Adrenal gland (tissue), 12 donors: ENCODE results near the gene SHC4. TPM values are rescaled to one million over a fixed set of nuclear protein-coding genes. Genes with fewer than 3 reads are reported as not detected.

Source experiments
- DNase-seq, 7 donors: peaks; one replicate each; pipeline ENCODE4 v3.0.0-alpha.2; 2019 to 2020
- H3K27ac ChIP-seq, 5 donors: fragments of 200-600 bp; sonication (generic) in 4 of 5; 1 replicate in 3 of 5; 2 replicates in 2 of 5; pipeline versions ENCODE4 v1.5.1 to v1.8.0; 2016 to 2020; ENCODE audit warnings: mild to moderate bottlenecking in 1 of 5
- H3K27me3 ChIP-seq: fragments of 200-600 bp; 2 replicates; pipeline ENCODE4 v1.8.0; 2021
- H3K36me3 ChIP-seq, 2 donors: fragments of 200-600 bp; replicated peaks in 1 of 2; 1 replicate in 1 of 2; 2 replicates in 1 of 2; pipeline versions ENCODE4 v1.5.1 to v1.8.0; 2018 to 2022
- H3K4me1 ChIP-seq, 2 donors: fragments of 200-600 bp; replicated peaks in 1 of 2; 1 replicate in 1 of 2; 2 replicates in 1 of 2; pipeline versions ENCODE4 v1.5.1 to v1.8.0; 2018 to 2021
- H3K4me3 ChIP-seq, 4 donors: fragments of 200-600 bp; sonication (generic) in 3 of 4; one replicate each; pipeline ENCODE4 v1.5.1; 2016 to 2018
- H3K9me3 ChIP-seq, 3 donors: fragments of 200-600 bp; sonication (generic) in 1 of 3; replicated peaks in 1 of 3; 1 replicate in 2 of 3; 2 replicates in 1 of 3; pipeline versions ENCODE4 v1.5.1 to v1.8.0; 2016 to 2021
- POLR2A ChIP-seq, 2 donors: fragments of 450-650 bp; IDR thresholded peaks; one replicate each; pipeline ENCODE4 v1.6.1; 2017; ENCODE audit warnings: antibody characterized with exemption in 2 of 2, mild to moderate bottlenecking in 2 of 2, moderate library complexity in 1 of 2
- WGBS, 4 donors: extraction: QIAGEN DNeasy Blood & Tissue Kit in 2 of 4; methylation state at CpG; one replicate each; pipeline versions ENCODE4 v1.1.5 to v1.1.7; 2013 to 2017; 5-methylcytosine and 5-hydroxymethylcytosine counted together
- intact Hi-C, 2 donors: fragments of 100-400 bp; cut with DNase I; formaldehyde crosslinking; loops; one replicate each; pipeline versions ENCODE4 v1.14.1 to v1.15.0; 2022 to 2023
- polyA plus RNA-seq, 3 donors: library from polyadenylated mRNA; stranded (reverse); fragments of 200-250 nt in 2 of 3; fragments of 350-450 nt in 1 of 3; fragmentation: Illumina TruSeq in 1 of 3; extraction: RNeasy Lipid Tissue Mini Kit (QIAGEN cat#74804) in 1 of 3; gene quantifications; one replicate each; pipeline ENCODE4 v1.2.3, GENCODE V29; 2013 to 2014
- total RNA-seq, 9 donors: library from RNA; depleted of rRNA in 4 of 9; stranded (reverse); fragments of >200 nt in 4 of 9; fragments of 120-200 nt in 1 of 9; fragmentation: NEBNext Ultra II Directional in 1 of 9; extraction: Animal tissue kit (Norgen Biotek cat#: 25700) in 1 of 9; gene quantifications; one replicate each; pipeline versions ENCODE4 v1.1.0 to v1.2.4, GENCODE V29; 2013 to 2023
- TF ChIP-seq, protein P1 (sequence below), 6 experiments: fragments of 450-650 bp in 4 of 6; fragments of 200-600 bp in 2 of 6; sonication (generic) in 1 of 6; IDR thresholded peaks; 1 replicate in 5 of 6; 2 replicates in 1 of 6; pipeline versions ENCODE4 v1.5.1 to v1.8.0; 2016 to 2021; ENCODE audit warnings: antibody characterized with exemption in 6 of 6, mild to moderate bottlenecking in 2 of 6, moderate library complexity in 1 of 6
- donor health status: healthy with polysubstance abuse.
- donor health status: Bipolar disorder and iron deficiency.
- donor health status: DM: yes; HTN: yes; CAD: no.
- donor health status: DM: no; HTN: no; CAD: no.
- donor health status: DM: no; HTN: no; CAD: no.
- donor health status: DM: yes; HTN: yes; CAD: no.

SHC4 gene
- total and polyA plus RNA-seq, 12 donors: 0.40 to 1.8 (median 0.99) TPM

DNA sequence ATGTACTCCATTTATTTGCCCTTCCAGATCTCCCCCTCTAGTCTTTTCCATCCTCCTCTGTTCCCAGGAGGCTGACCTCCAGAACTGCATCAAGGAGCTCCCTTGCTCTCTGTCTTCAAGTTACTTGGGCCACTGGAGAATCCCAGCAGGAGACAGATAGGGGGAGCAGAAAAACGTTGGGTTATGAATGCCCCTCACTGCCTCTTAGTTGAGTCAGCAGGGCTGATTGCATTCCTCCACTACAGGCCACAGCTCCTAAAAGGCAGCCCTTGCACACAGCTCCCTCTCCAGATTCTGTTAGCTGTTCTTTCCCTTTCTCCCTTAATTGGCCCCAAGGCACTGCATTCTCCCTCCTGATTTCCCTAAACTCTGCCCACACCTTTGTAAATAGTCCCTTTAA is 140.5 kb downstream of the SHC4 start:
- Histone ChIP-seq H3K9me3 (no peaks in the 10 kb centered on the region), H3K27me3 (no peaks in the 10 kb centered on the region), H3K36me3 (no peaks in the 10 kb centered on the region), H3K4me3 (no peak overlapping the region), H3K4me1 (no peaks in the 10 kb centered on the region), H3K27ac (no peak overlapping the region)
- intact Hi-C loops: no loop called here
- WGBS, 4 donors: 0 to 25% (median 13%) methylated on average over 1 of the region's 1 CpG
- TF ChIP-seq POLR2A (IDR thresholded peaks at IDR 0.05): no peak
- TF ChIP-seq, protein P1, sequence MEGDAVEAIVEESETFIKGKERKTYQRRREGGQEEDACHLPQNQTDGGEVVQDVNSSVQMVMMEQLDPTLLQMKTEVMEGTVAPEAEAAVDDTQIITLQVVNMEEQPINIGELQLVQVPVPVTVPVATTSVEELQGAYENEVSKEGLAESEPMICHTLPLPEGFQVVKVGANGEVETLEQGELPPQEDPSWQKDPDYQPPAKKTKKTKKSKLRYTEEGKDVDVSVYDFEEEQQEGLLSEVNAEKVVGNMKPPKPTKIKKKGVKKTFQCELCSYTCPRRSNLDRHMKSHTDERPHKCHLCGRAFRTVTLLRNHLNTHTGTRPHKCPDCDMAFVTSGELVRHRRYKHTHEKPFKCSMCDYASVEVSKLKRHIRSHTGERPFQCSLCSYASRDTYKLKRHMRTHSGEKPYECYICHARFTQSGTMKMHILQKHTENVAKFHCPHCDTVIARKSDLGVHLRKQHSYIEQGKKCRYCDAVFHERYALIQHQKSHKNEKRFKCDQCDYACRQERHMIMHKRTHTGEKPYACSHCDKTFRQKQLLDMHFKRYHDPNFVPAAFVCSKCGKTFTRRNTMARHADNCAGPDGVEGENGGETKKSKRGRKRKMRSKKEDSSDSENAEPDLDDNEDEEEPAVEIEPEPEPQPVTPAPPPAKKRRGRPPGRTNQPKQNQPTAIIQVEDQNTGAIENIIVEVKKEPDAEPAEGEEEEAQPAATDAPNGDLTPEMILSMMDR (IDR thresholded peaks at IDR 0.05): no peak
- no peak for DNase-seq

DNA sequence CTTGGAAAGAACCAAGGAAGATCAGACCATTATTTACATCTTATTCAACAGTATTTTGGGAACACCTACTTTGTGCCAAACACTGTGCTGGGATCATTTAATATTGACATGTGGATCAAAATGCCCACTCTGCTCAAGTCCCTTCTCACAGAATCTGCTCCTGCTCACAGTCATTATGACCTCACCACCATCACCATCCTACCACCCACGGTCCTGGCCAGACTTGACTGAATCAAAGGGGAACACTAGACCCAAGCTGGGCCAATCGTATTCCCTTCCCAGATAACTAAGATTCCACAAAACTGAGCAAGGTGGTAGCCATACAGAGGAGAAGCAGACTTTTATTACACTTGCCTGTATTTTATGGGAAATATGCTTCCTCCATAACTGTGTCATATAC is 149.4 kb downstream of the SHC4 start:
- Histone ChIP-seq H3K27ac (no peak overlapping the region), H3K27me3 (no peaks in the 10 kb centered on the region), H3K36me3 (no peaks in the 10 kb centered on the region), H3K9me3 (no peaks in the 10 kb centered on the region), H3K4me1 (peaks cover 0 to 4% of the 10 kb centered on the region in 2 donors), H3K4me3 (no peak overlapping the region)
- WGBS, 4 donors: 81 to 93% (median 84%) methylated on average over 2 of the region's 2 CpGs
- intact Hi-C loops: no loop called here
- DNase-seq: no peak
- TF ChIP-seq, protein P1 (IDR thresholded peaks at IDR 0.05): no peak
- no peak for TF ChIP-seq POLR2A (IDR thresholded peaks at IDR 0.05)

DNA sequence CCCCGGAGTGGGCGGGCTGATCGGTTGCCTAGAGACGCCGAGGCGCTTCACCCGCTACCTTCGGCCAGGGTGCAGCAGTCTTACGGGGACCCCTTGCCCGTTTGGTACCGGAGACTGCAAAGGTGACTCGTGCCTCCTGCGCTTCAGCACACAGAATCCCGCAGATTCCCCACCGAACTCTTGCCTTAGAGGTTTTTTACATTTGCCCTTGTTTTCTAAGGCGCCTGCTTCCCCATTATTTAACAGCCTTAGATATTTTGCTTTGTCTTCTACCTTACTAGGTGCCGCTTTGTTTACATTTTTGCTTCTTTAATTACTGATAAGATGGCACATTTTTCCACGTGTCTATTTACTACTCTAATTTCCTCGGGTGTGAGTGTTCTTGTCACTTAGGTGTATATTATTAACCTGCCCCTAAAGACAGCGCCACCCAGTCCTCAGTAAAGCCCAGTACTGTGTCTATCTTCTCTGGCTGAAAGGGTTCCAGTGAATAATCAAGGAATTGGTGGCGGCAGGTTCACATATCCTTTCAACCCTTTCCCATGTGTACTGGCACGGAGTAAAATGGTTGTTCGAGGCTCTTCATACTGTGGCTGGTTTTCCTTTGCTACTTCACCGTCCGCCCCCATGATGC is 152.3 kb downstream of the SHC4 start:
- Histone ChIP-seq H3K27ac (no peak overlapping the region), H3K9me3 (no peaks in the 10 kb centered on the region), H3K4me3 (peak overlapping the region in 3 of 4 donors; percentile 35 to 78 (median 64)), H3K4me1 (peaks cover 0 to 4% of the 10 kb centered on the region in 2 donors), H3K36me3 (no peaks in the 10 kb centered on the region), H3K27me3 (no peaks in the 10 kb centered on the region)
- TF ChIP-seq, protein P1 (IDR thresholded peaks at IDR 0.05): no peak
- TF ChIP-seq POLR2A (IDR thresholded peaks at IDR 0.05): no peak
- intact Hi-C loops: no loop called here
- DNase-seq: peak in 1 of 7 donors; percentile 26
- 10 to 16% (median 12%) methylated on average over 17 to 25 of the region's 25 CpGs for WGBS, 4 donors

DNA sequence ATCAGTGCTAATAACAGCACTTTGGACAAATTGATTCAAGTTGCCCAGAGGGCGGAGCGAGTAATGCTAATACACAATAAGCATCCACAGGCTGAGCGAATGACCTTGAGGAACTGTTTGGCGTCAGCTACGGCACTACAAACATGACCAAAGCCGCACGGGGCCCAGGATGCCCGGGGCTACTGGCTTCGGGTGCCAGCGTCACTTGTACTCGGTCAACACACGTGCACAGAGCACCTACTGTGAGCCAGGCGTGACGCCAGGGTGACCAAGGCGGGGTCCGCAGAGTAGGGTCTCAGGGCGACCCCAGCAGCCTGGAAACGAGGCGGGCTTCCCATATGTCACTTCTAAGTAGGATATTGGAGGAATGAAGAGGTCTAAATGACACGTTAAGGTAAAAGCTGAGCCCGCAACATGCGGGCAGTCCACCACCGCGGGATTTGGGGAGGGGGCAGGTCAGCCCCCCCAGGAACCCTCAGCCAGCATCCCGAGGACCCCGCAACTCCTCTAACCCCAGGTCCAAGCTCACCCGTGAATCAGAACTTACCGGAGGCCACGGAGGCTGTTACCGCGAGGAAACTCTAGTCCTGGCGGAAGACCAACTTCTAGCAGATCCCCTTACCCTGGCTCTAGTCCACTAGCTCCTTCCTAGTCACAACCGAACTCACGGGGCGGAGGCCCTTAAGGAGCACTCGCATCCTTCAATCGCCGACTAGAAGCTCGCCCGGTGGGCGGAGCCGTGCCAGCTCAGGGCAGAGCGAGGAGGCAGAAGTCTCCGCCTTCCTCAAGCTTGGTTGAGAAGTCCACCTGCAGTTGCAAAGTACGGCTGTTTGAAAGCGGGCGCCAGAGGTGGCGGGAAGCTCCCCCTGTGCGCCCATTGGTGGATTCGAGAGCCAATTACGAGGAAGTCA is 153.1 kb downstream of the SHC4 start, which contains the start of gene CEP152:
CEP152 (minus strand) TSS at position 656 of the 911 bp plus-strand sequence. CDS start 5,420 bp downstream, outside the sequence.
- no peaks in the 10 kb centered on the region for H3K36me3 ChIP-seq
- H3K4me3 ChIP-seq: peak within 1 kb of the TSS; percentile 10 to 78 (median 50)
- H3K27ac ChIP-seq: peak within 1 kb of the TSS in 2 of 5 donors; percentile 29 to 48
- H3K9me3 ChIP-seq: no peaks in the 10 kb centered on the region
- DNase-seq: peak; percentile 98 to 99 (median 99)
- 0 to 1% (median 1%) methylated on average over 17 to 51 of the region's 51 CpGs for WGBS, 4 donors
- H3K4me1 ChIP-seq: peaks cover 0 to 4% of the 10 kb centered on the region in 2 donors
- H3K27me3 ChIP-seq: no peaks in the 10 kb centered on the region
- intact Hi-C loops: no loop called here
- TF ChIP-seq POLR2A (IDR thresholded peaks at IDR 0.05): peak in 1 of 2 donors; percentile 88
- TF ChIP-seq, protein P1 (IDR thresholded peaks at IDR 0.05): no peak
